HG02870 (cell line): Measurements from ENCODE around the gene GNG2.

Source experiments
- ATAC-seq: cut with Tn5 transposase; IDR thresholded peaks from one replicate; pipeline ENCODE4 v1.9.1; 2021; ENCODE audit warnings: mild to moderate bottlenecking, moderate library complexity; ENCODE audit not compliant: unreplicated experiment

Gene GNG2

DNA sequence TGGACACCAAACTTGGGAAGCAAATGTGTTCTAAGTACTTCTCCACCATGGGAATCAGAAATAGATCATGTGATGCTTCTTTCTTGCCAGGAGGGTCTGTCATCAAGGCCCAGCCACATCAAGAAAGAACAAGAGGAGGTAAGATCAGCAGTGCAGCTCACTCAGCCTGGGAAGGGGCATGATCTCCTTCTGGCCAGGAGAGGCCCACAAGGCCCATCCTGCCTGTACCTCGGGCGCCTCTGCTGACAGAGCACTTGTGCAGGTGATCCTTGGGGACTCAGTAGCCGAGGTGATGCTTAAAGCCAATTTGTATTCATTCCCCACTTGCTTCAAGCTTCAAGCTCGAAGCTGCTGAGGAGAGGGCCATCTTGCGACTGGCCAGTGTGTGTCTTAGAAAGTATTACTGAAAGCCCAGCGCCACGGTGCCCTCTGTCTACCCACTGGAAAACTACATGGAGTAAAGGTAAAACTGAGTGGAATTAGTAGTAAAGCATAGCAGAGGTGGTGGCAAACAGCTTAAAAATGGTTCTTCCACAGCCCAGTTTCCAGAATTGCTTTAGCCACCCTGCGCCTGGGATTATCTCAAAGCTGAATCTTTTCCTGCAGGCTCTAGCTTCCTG lies 155.1 kb downstream of the GNG2 start:
- ATAC-seq: no peak

GRCh38 chr14:52018252-52018651 lies 157.8 kb downstream of the GNG2 start:
- ATAC-seq: no peak

DNA sequence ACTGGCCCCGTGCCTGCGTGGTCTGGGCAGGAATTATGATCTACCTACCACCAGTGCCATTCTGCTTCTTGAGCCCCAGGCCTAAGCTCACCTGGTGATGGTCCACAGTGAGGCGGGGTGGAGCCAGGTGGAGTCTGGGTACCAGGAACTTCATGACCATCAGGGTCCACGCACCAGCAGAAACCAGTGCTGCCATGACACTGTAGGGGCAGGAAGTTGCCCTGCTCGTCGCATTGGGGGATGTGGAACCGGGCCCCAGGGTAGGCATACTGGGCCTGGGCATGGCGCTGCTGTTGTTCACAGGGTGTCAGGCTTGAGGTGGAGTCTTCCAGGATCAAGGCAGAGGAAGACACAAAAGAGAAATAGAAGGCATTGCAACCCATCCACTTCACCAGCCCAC lies 158.6 kb downstream of the GNG2 start:
- ATAC-seq: no peak
